Hepatocyte (in vitro differentiated cells): ENCODE measurements around the gene EAF1. TPM values are rescaled to one million over a fixed set of nuclear protein-coding genes. Genes with fewer than 3 reads are reported as not detected.

Experiments
- DNase-seq: peaks from one replicate; pipeline ENCODE4 v3.0.0-alpha.2; 2016; ENCODE audit warnings: low spot score
- H2AFZ ChIP-seq: fragments of 200-600 bp; sonication (generic); 2 replicates; pipeline ENCODE4 v1.6.0; 2016; ENCODE audit warnings: antibody characterized with exemption, mild to moderate bottlenecking
- H3K27ac ChIP-seq: fragments of 200-600 bp; sonication (generic); 2 replicates; pipeline ENCODE4 v1.5.1; 2016; ENCODE audit warnings: mild to moderate bottlenecking
- H3K27me3 ChIP-seq: fragments of 200-600 bp; sonication (generic); 2 replicates; pipeline ENCODE4 v1.6.1; 2016
- H3K36me3 ChIP-seq: fragments of 200-600 bp; sonication (generic); replicated peaks from 2 replicates; pipeline ENCODE4 v1.5.1; 2016; ENCODE audit warnings: low read depth; ENCODE audit not compliant: insufficient read depth
- H3K4me1 ChIP-seq: fragments of 200-600 bp; sonication (generic); 2 replicates; pipeline ENCODE4 v1.5.1; 2016; ENCODE audit warnings: mild to moderate bottlenecking, moderate library complexity; ENCODE audit not compliant: insufficient read depth
- H3K4me2 ChIP-seq: fragments of 200-600 bp; sonication (generic); 2 replicates; pipeline ENCODE4 v1.6.0; 2016
- H3K4me3 ChIP-seq: fragments of 200-600 bp; sonication (generic); 2 replicates; pipeline ENCODE4 v1.5.1; 2016; ENCODE audit warnings: mild to moderate bottlenecking
- H3K79me2 ChIP-seq: fragments of 200-600 bp; sonication (generic); 2 replicates; pipeline ENCODE4 v1.6.0; 2017; ENCODE audit warnings: mild to moderate bottlenecking
- H3K9me2 ChIP-seq: fragments of 200-600 bp; sonication (generic); replicated peaks from 2 replicates; pipeline ENCODE4 v1.6.0; 2017; ENCODE audit warnings: mild to moderate bottlenecking; ENCODE audit not compliant: insufficient read depth
- H3K9me3 ChIP-seq: fragments of 200-600 bp; sonication (generic); 2 replicates; pipeline ENCODE4 v1.5.1; 2016; ENCODE audit warnings: low read depth, mild to moderate bottlenecking
- H4K20me1 ChIP-seq: fragments of 200-600 bp; sonication (generic); 2 replicates; pipeline ENCODE4 v1.6.0; 2016; ENCODE audit warnings: mild to moderate bottlenecking; ENCODE audit not compliant: insufficient read depth, poor library complexity, severe bottlenecking
- EZH2 ChIP-seq: fragments of 200-600 bp; sonication (generic); IDR thresholded peaks from 2 replicates; pipeline ENCODE4 v1.6.1; 2016; ENCODE audit warnings: antibody characterized with exemption, mild to moderate bottlenecking, borderline replicate concordance
- EZH2phosphoT487 ChIP-seq: fragments of 200-600 bp; sonication (generic); IDR thresholded peaks from one replicate; pipeline ENCODE4 v1.6.1; 2018; ENCODE audit warnings: antibody characterized with exemption, mild to moderate bottlenecking, low read depth, moderate library complexity; ENCODE audit not compliant: unreplicated experiment, severe bottlenecking
- WGBS: methylation state at CpG from one replicate; pipeline ENCODE4 v1.1.6; 2016; ENCODE audit warnings: low lambda C conversion rate; ENCODE audit errors: missing lambda C conversion rate; 5-methylcytosine and 5-hydroxymethylcytosine counted together
- polyA plus RNA-seq: library from polyadenylated mRNA; unstranded; fragments of >200 nt; fragmentation: Nextera tagmentation; extraction: Ambion mirVana; gene quantifications from 2 replicates; pipeline ENCODE4 v1.2.1, GENCODE V29; 2016
- total RNA-seq: library from RNA; depleted of rRNA; stranded (reverse); fragments of >200 nt; gene quantifications from 2 replicates; pipeline ENCODE4 v1.2.3, GENCODE V29; 2014
- TF ChIP-seq, protein P1 (sequence below): fragments of 200-600 bp; sonication (generic); IDR thresholded peaks from 2 replicates; pipeline ENCODE4 v1.5.1; 2016; ENCODE audit warnings: antibody characterized with exemption, mild to moderate bottlenecking; ENCODE audit not compliant: poor library complexity

The EAF1 gene
- total and polyA plus RNA-seq, 2 experiments from 2014 or later, result 9.2 to 28.8 TPM

DNA sequence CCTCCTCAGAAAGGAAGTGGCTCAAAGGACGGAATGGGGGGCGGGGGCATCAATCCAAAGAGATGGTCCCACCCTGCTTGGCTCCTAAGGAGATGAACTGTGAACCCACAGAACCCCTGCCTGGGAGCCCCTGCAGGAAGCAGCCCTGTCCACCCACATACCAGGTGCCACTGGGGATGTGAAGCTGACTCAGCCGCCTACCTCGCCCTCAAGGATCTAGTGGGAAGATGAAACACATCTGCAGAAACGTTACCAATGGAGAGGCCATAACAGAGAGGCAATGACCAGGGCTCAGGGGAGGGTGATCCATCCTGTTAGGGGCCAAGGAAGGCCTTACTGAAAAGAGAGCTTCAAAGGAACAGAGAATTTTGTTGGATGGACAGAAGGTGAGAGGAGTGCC is 35.1 kb downstream of the EAF1 start:
- Histone ChIP-seq H3K27me3 (no peaks in the 10 kb centered on the region), H3K4me2 (no peak overlapping the region), H3K36me3 (no peaks in the 10 kb centered on the region), H2AFZ (no peak overlapping the region), H3K4me1 (no peaks in the 10 kb centered on the region), H3K9me3 (no peaks in the 10 kb centered on the region), H3K27ac (no peak overlapping the region), H3K4me3 (no peak overlapping the region), H3K79me2 (no peaks in the 10 kb centered on the region), H4K20me1 (no peaks in the 10 kb centered on the region), H3K9me2 (no peaks in the 10 kb centered on the region)
- TF ChIP-seq EZH2phosphoT487 (no peak), EZH2 (no peak)
- TF ChIP-seq, protein P1, sequence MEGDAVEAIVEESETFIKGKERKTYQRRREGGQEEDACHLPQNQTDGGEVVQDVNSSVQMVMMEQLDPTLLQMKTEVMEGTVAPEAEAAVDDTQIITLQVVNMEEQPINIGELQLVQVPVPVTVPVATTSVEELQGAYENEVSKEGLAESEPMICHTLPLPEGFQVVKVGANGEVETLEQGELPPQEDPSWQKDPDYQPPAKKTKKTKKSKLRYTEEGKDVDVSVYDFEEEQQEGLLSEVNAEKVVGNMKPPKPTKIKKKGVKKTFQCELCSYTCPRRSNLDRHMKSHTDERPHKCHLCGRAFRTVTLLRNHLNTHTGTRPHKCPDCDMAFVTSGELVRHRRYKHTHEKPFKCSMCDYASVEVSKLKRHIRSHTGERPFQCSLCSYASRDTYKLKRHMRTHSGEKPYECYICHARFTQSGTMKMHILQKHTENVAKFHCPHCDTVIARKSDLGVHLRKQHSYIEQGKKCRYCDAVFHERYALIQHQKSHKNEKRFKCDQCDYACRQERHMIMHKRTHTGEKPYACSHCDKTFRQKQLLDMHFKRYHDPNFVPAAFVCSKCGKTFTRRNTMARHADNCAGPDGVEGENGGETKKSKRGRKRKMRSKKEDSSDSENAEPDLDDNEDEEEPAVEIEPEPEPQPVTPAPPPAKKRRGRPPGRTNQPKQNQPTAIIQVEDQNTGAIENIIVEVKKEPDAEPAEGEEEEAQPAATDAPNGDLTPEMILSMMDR, result no peak
- no peak for DNase-seq
- 89% methylated on average over 5 of the region's 5 CpGs for WGBS

GRCh38 chr3:15465876-15466585 is 38.6 kb downstream of the EAF1 start:
- H3K4me2 ChIP-seq, result no peak overlapping the region
- no peak for TF ChIP-seq EZH2
- TF ChIP-seq, protein P1, result no peak
- TF ChIP-seq EZH2phosphoT487, result no peak
- WGBS, result 95% methylated on average over 6 of the region's 6 CpGs

DNA sequence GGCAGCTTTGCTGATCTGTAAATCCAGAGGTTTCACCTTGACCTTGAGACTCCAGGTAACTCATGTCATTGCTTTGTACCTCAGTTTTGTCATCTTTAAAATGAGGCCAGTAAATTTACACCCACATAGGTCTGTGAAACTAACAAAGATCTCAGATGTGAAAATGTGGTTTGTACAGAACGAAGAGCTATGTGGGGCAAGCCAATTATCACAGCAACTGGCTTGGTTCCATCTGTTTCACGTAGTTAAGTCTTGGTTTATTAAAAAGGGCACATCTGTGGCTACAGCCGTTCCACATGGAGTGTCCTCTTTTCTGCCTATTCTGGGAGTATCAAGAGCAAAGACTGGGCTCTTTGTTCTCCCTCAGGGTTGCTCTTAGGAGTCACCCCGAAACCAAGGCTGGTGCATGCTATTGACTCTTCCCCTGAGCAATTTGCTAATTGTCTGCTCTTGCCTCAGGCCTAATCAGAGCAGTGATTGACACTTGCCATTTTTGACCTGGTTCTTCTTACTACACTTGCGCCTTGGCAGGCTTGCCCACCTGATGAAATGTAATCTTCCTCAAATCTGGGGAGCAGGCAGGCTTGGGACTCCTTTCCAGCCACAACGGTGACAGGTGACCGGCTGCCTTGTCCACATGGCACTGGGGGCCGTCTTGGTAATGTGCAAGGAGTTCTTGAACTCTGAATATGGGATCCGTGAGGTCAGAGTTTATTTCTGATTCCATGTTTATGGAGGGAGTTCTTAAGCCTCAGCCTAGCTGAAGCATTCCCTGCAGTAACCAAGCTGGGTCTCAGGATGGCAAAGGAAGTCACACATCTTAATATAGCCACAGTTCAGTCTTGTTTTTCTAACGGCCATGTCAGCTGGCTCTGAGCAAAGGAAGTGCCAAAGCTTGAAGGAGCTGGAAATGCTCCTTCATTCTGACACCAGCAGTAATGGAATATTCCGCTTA is 40.1 kb downstream of the EAF1 start:
- H3K9me3 ChIP-seq, result no peaks in the 10 kb centered on the region
- no peak overlapping the region for H3K27ac ChIP-seq
- TF ChIP-seq EZH2 (no peak), EZH2phosphoT487 (no peak)
- TF ChIP-seq, protein P1, result no peak
- no peaks in the 10 kb centered on the region for H4K20me1 ChIP-seq
- H3K36me3 ChIP-seq, result no peaks in the 10 kb centered on the region
- no peaks in the 10 kb centered on the region for H3K27me3 ChIP-seq
- no peaks in the 10 kb centered on the region for H3K9me2 ChIP-seq
- WGBS, result 89% methylated on average over 11 of the region's 11 CpGs
- no peak for DNase-seq
- no peak overlapping the region for H3K4me3 ChIP-seq
- H3K79me2 ChIP-seq, result no peaks in the 10 kb centered on the region
- no peak overlapping the region for H2AFZ ChIP-seq
- H3K4me2 ChIP-seq, result no peak overlapping the region
- H3K4me1 ChIP-seq, result no peaks in the 10 kb centered on the region

More at GRCh38 chr3:15465876-15466585, 38.6 kb downstream of the EAF1 start:
- no peaks in the 10 kb centered on the region for H3K27me3 ChIP-seq
- H3K9me3 ChIP-seq, result no peaks in the 10 kb centered on the region
- H2AFZ ChIP-seq, result no peak overlapping the region
- H3K79me2 ChIP-seq, result no peaks in the 10 kb centered on the region
- no peaks in the 10 kb centered on the region for H4K20me1 ChIP-seq
- no peak overlapping the region for H3K4me3 ChIP-seq
- DNase-seq, result no peak
- H3K36me3 ChIP-seq, result no peaks in the 10 kb centered on the region
- H3K9me2 ChIP-seq, result no peaks in the 10 kb centered on the region
- H3K4me1 ChIP-seq, result no peaks in the 10 kb centered on the region
- H3K27ac ChIP-seq, result no peak overlapping the region
